Smooth muscle cell (in vitro differentiated cells): Measurements from ENCODE around the gene CSF1R. TPM values are rescaled to one million over a fixed set of nuclear protein-coding genes. Genes with fewer than 3 reads are reported as not detected.

Experiments used
- DNase-seq: peaks from one replicate; lab custom pipeline; 2025; ENCODE audit not compliant: unreplicated experiment; lab: John Stamatoyannopoulos, UW
- H2AFZ ChIP-seq: fragments of 200-600 bp; sonication (generic); 2 replicates; pipeline ENCODE4 v1.6.0; 2016; ENCODE audit warnings: antibody characterized with exemption, low read depth, mild to moderate bottlenecking
- H3F3A ChIP-seq: fragments of 200-600 bp; sonication (generic); 2 replicates; pipeline ENCODE4 v1.6.0; 2017; ENCODE audit warnings: antibody characterized with exemption, low read depth
- H3K27ac ChIP-seq: fragments of 200-600 bp; sonication (generic); 2 replicates; pipeline ENCODE4 v1.5.1; 2016; ENCODE audit warnings: low read depth, mild to moderate bottlenecking
- H3K27me3 ChIP-seq: fragments of 200-600 bp; sonication (generic); 2 replicates; pipeline ENCODE4 v1.6.1; 2016; ENCODE audit warnings: low read depth, mild to moderate bottlenecking
- H3K36me3 ChIP-seq: fragments of 200-600 bp; sonication (generic); 2 replicates; pipeline ENCODE4 v1.5.1; 2016; ENCODE audit warnings: low read depth
- H3K4me1 ChIP-seq: fragments of 200-600 bp; sonication (generic); 2 replicates; pipeline ENCODE4 v1.5.1; 2016; ENCODE audit warnings: low read depth
- H3K4me2 ChIP-seq: fragments of 200-600 bp; sonication (generic); 2 replicates; pipeline ENCODE4 v1.6.0; 2016; ENCODE audit warnings: mild to moderate bottlenecking
- H3K4me3 ChIP-seq: fragments of 200-600 bp; sonication (generic); 2 replicates; pipeline ENCODE4 v1.5.1; 2016; ENCODE audit warnings: mild to moderate bottlenecking
- H3K79me2 ChIP-seq: fragments of 200-600 bp; sonication (generic); 2 replicates; pipeline ENCODE4 v1.6.0; 2016; ENCODE audit warnings: low read depth, mild to moderate bottlenecking
- H3K9ac ChIP-seq: fragments of 200-600 bp; sonication (generic); 2 replicates; pipeline ENCODE4 v1.6.0; 2016; ENCODE audit warnings: low read depth
- H3K9me3 ChIP-seq: fragments of 200-600 bp; sonication (generic); replicated peaks from 2 replicates; pipeline ENCODE4 v1.5.1; 2016; ENCODE audit warnings: low read depth
- H4K20me1 ChIP-seq: fragments of 200-600 bp; sonication (generic); 2 replicates; pipeline ENCODE4 v1.6.0; 2016; ENCODE audit warnings: low read depth
- WGBS: methylation state at CpG from one replicate; pipeline ENCODE4 v1.1.7; 2016; ENCODE audit warnings: low lambda C conversion rate; 5-methylcytosine and 5-hydroxymethylcytosine counted together
- polyA plus RNA-seq: library from polyadenylated mRNA; unstranded; fragments of >200 nt; fragmentation: Nextera tagmentation; extraction: Ambion mirVana; gene quantifications from 2 replicates; pipeline ENCODE4 v1.2.1, GENCODE V29; 2016
- total RNA-seq: library from RNA; depleted of rRNA; stranded (reverse); fragments of >200 nt; gene quantifications from 2 replicates; pipeline ENCODE4 v1.2.3, GENCODE V29; 2014
- TF ChIP-seq, protein P1 (sequence below): fragments of 200-600 bp; sonication (generic); IDR thresholded peaks from 2 replicates; pipeline ENCODE4 v1.5.1; 2017; ENCODE audit warnings: borderline replicate concordance, mild to moderate bottlenecking, antibody characterized with exemption; ENCODE audit not compliant: insufficient read depth, poor library complexity, severe bottlenecking

Gene CSF1R
- total and polyA plus RNA-seq, 2 experiments from 2014 or later = 2.2 to 3.9 TPM

DNA sequence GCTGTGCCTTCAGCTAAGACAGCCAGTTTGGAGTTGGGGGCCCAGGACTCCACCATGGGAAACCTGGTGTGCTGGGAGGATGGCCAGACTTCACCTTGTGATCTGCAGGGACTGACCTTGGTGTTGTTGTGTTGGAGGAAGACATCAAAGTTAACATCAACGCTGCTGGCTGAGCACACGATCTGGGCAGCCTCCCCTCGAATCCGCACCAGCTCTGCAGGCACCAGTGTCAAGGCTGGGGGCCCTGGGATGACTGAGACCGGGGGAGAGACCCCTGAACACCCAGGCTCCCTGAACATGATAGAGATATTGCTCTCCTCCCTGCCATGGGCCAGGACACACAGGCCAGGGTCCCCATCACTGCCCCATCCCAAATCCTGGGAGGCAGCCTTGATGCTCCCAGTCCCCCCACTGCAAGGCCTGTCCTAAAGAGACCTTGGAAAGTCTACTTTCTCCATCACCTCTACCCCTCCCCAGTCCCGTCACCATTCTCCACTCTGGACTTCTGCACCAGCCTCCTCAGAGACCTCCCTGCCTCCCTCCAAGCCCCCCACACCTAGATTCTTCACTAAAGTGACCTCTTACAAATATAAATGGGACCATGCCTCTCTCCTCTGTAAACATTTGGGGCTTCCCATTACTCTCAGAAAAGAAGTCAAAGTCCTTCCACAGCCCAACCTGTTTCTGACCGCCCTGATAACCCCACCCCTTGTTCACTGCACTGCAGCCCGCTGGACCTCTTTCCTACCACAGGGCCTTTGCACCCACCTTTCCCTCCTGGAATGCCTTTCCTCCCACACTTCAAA, 8.2 kb downstream of the CSF1R start:
- H4K20me1 ChIP-seq = no peaks in the 10 kb centered on the region
- no peaks in the 10 kb centered on the region for H3K9me3 ChIP-seq
- peaks cover 12% of the 10 kb centered on the region for H3K4me1 ChIP-seq
- H3K27me3 ChIP-seq = no peaks in the 10 kb centered on the region
- no peak overlapping the region for H3K4me3 ChIP-seq
- no peak overlapping the region for H2AFZ ChIP-seq
- 95% methylated on average over 8 of the region's 8 CpGs for WGBS
- H3K79me2 ChIP-seq = no peaks in the 10 kb centered on the region
- TF ChIP-seq, protein P1, sequence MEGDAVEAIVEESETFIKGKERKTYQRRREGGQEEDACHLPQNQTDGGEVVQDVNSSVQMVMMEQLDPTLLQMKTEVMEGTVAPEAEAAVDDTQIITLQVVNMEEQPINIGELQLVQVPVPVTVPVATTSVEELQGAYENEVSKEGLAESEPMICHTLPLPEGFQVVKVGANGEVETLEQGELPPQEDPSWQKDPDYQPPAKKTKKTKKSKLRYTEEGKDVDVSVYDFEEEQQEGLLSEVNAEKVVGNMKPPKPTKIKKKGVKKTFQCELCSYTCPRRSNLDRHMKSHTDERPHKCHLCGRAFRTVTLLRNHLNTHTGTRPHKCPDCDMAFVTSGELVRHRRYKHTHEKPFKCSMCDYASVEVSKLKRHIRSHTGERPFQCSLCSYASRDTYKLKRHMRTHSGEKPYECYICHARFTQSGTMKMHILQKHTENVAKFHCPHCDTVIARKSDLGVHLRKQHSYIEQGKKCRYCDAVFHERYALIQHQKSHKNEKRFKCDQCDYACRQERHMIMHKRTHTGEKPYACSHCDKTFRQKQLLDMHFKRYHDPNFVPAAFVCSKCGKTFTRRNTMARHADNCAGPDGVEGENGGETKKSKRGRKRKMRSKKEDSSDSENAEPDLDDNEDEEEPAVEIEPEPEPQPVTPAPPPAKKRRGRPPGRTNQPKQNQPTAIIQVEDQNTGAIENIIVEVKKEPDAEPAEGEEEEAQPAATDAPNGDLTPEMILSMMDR = no peak
- no peak for DNase-seq
- H3K27ac ChIP-seq = no peak overlapping the region
- no peak overlapping the region for H3K9ac ChIP-seq
- H3F3A ChIP-seq = peaks cover 8% of the 10 kb centered on the region
- H3K36me3 ChIP-seq = no peaks in the 10 kb centered on the region
- H3K4me2 ChIP-seq = no peak overlapping the region

- no peak overlapping the region for H3K4me2 ChIP-seq
- WGBS = 90% methylated on average over 8 of the region's 8 CpGs
- H2AFZ ChIP-seq = no peak overlapping the region
- no peak overlapping the region for H3K4me3 ChIP-seq
- no peak overlapping the region for H3K27ac ChIP-seq
- H3K27me3 ChIP-seq = no peaks in the 10 kb centered on the region
- H3K9me3 ChIP-seq = no peaks in the 10 kb centered on the region
- H3K4me1 ChIP-seq = peaks cover 4% of the 10 kb centered on the region
- H3F3A ChIP-seq = peaks cover 1% of the 10 kb centered on the region
- H3K36me3 ChIP-seq = no peaks in the 10 kb centered on the region
- DNase-seq = no peak
- H3K9ac ChIP-seq = no peak overlapping the region
- TF ChIP-seq, protein P1 = no peak
- no peaks in the 10 kb centered on the region for H3K79me2 ChIP-seq
- H4K20me1 ChIP-seq = no peaks in the 10 kb centered on the region
These were observed 9.3 kb downstream of the CSF1R start for GRCh38 chr5:150077060-150077459.

GRCh38 chr5:150075806-150076205, 10.5 kb downstream of the CSF1R start:
- Histone ChIP-seq H3K27ac (no peak overlapping the region), H4K20me1 (no peaks in the 10 kb centered on the region), H3K79me2 (no peaks in the 10 kb centered on the region), H3K4me1 (no peaks in the 10 kb centered on the region), H3F3A (no peaks in the 10 kb centered on the region), H3K9ac (no peak overlapping the region), H3K9me3 (no peaks in the 10 kb centered on the region), H2AFZ (no peak overlapping the region), H3K36me3 (no peaks in the 10 kb centered on the region), H3K27me3 (no peaks in the 10 kb centered on the region), H3K4me2 (no peak overlapping the region), H3K4me3 (no peak overlapping the region)
- TF ChIP-seq, protein P1 = no peak
- 52% methylated on average over 4 of the region's 4 CpGs for WGBS
- no peak for DNase-seq

- Histone ChIP-seq H3K27me3 (no peaks in the 10 kb centered on the region), H3K9me3 (no peaks in the 10 kb centered on the region), H4K20me1 (no peaks in the 10 kb centered on the region), H3K36me3 (no peaks in the 10 kb centered on the region), H3K9ac (no peak overlapping the region), H3F3A (no peaks in the 10 kb centered on the region), H3K4me1 (no peaks in the 10 kb centered on the region), H3K79me2 (no peaks in the 10 kb centered on the region), H3K27ac (no peak overlapping the region), H3K4me3 (no peak overlapping the region), H3K4me2 (no peak overlapping the region), H2AFZ (no peak overlapping the region)
- WGBS = 88% methylated on average over 4 of the region's 4 CpGs
- TF ChIP-seq, protein P1 = no peak
- DNase-seq = no peak
These were observed 11.1 kb downstream of the CSF1R start for GRCh38 chr5:150075233-150075632.
